ENCODE data around the gene TASOR. TPM values are rescaled to one million over a fixed set of nuclear protein-coding genes. Genes with fewer than 3 reads are reported as not detected.

Gene TASOR
- total and polyA plus RNA-seq, 9 of the 15 experiments (the other 6 are each of a cell fraction or from before 2014, with no cell fraction given): 16.4 to 68.7 (median 33.7) TPM

GRCh38 chr3:56711344-56711743 is 28.3 kb upstream of the TASOR start:
- 0% methylated on average over 2 of the region's 2 CpGs for WGBS (ENCODE audit: insufficient coverage, low coverage, missing lambda C conversion rate)
- H4K20me1 ChIP-seq (replicated peaks; ENCODE audit: control insufficient read depth, insufficient read depth, low read length): no peaks in the 10 kb centered on the region
- H2AFZ ChIP-seq (ENCODE audit: low read depth, low read length): no peak overlapping the region
- BruUV-seq (replicated peaks): no TSS peak
- H3K4me2 ChIP-seq (ENCODE audit: insufficient read depth, low read length): no peak overlapping the region
- FAIRE-seq (no peak), ATAC-seq (no peak), DNase-seq (ENCODE audit: extremely low read depth in 1 of 4, low spot score in 3 of 4) (no peak)
- in situ Hi-C loops (cut with MboI) (loop anchor here (10.0 kb wide), 1 partner anchor 73 kb away; no protein-coding TSS in a partner anchor), intact Hi-C loops (cut with micrococcal nuclease) (no loop called here)
- no peaks in the 10 kb centered on the region for H3K9me1 ChIP-seq (ENCODE audit: control insufficient read depth, insufficient read depth, low read length)
- no peak overlapping the region for H3K9ac ChIP-seq (ENCODE audit: insufficient read depth in 1 of 2, low read depth in 2 of 2, low read length in 2 of 2)
- H3K27me3 ChIP-seq (ENCODE audit: control insufficient read depth in 2 of 2, insufficient read depth in 2 of 2, low read length in 2 of 2): no peaks in the 10 kb centered on the region
- H3K36me3 ChIP-seq (ENCODE audit: control insufficient read depth, insufficient read depth, low read length): no peaks in the 10 kb centered on the region
- ChIA-PET CTCF (ENCODE audit: low intra/inter-chr PET ratio) (no interaction called here), POLR2A (no interaction called here)
- no peak overlapping the region for H3K4me3 ChIP-seq
- no peaks in the 10 kb centered on the region for H3K79me2 ChIP-seq (ENCODE audit: control insufficient read depth, insufficient read depth, low read length)
- no peak overlapping the region for H3K27ac ChIP-seq (ENCODE audit: extremely low read depth, low read depth, low read length)
- TF ChIP-seq KDM5B (IDR thresholded peaks at IDR 0.05; ENCODE audit: insufficient replicate concordance, low read depth, low read length): no peak
- TF ChIP-seq ELF2 (CRISPR knock-in tag; IDR thresholded peaks at IDR 0.05): no peak
- TF ChIP-seq ZNF239 (CRISPR knock-in tag; IDR thresholded peaks at IDR 0.05): no peak
- no peak for TF ChIP-seq HMG20A (CRISPR knock-in tag; conservative IDR thresholded peaks at IDR 0.05)
- no peak for TF ChIP-seq ZNF655 (CRISPR knock-in tag; IDR thresholded peaks at IDR 0.05)
- no peak for TF ChIP-seq ZBTB8A (IDR thresholded peaks at IDR 0.05; ENCODE audit: partially characterized antibody)
- TF ChIP-seq ZNF316 (IDR thresholded peaks at IDR 0.05): no peak
- no peaks in the 10 kb centered on the region for H3K9me3 ChIP-seq (replicated peaks; ENCODE audit: control insufficient read depth, insufficient read depth, low read depth, low read length)
- H3K4me1 ChIP-seq (replicated peaks in 1 of 2; ENCODE audit: control insufficient read depth in 2 of 2, insufficient read depth in 2 of 2, low read length in 2 of 2): no peaks in the 10 kb centered on the region
